A549 (cell line): Measurements from ENCODE around the gene PTPRF.

Source experiments
- CTCF ChIP-seq: fragments of >200 bp; sonication (Bioruptor Twin); formaldehyde crosslinking; IDR thresholded peaks from 3 replicates; pipeline ENCODE4 v1.5.1; 2016
- EHMT2 ChIP-seq: fragments of 200-600 bp; sonication (generic); IDR thresholded peaks from 2 replicates; pipeline ENCODE4 v1.6.1; 2016; ENCODE audit warnings: antibody characterized with exemption, low read depth, mild to moderate bottlenecking, moderate library complexity
- HOXA7 ChIP-seq: fragments of 250-450 bp; sonication (Bioruptor Pico); IDR thresholded peaks from 2 replicates; pipeline ENCODE4 v1.5.0; 2020; ENCODE audit warnings: mild to moderate bottlenecking, moderate library complexity
- KDM1A ChIP-seq: fragments of 200-600 bp; sonication (generic); IDR thresholded peaks from 2 replicates; pipeline ENCODE4 v1.6.1; 2016; ENCODE audit warnings: low read depth, mild to moderate bottlenecking
- MAFK ChIP-seq: fragments of 450-650 bp; IDR thresholded peaks from 2 replicates; pipeline ENCODE4 v1.6.1; 2014; ENCODE audit not compliant: partially characterized antibody
- PBX3 ChIP-seq: IDR thresholded peaks from 2 replicates; pipeline ENCODE4 v1.6.1; 2012
- POLR2AphosphoS2 ChIP-seq: conservative IDR thresholded peaks from 2 replicates; pipeline ENCODE4 v1.6.1; 2012; ENCODE audit warnings: low read length, improper control_type of control experiment, inconsistent platforms
- RCOR1 ChIP-seq: fragments of 150-350 bp; IDR thresholded peaks from 2 replicates; pipeline ENCODE4 v1.6.1; 2014; ENCODE audit warnings: antibody characterized with exemption, low read length, low read depth
- REST ChIP-seq: fragments of 200-600 bp; sonication (generic); IDR thresholded peaks from 2 replicates; pipeline ENCODE4 v1.6.1; 2016; ENCODE audit warnings: antibody characterized with exemption, mild to moderate bottlenecking, moderate library complexity
- USF2 ChIP-seq: fragments of 450-650 bp; IDR thresholded peaks from 2 replicates; pipeline ENCODE4 v1.6.1; 2014; ENCODE audit warnings: antibody characterized with exemption

- TF ChIP-seq USF2 (no peak), CTCF (no peak), RCOR1 (no peak), HOXA7 (no peak), PBX3 (no peak), KDM1A (no peak), MAFK (no peak), POLR2AphosphoS2 (no peak), EHMT2 (no peak), REST (no peak)
Measured at GRCh38 chr1:43559714-43560113, 29.0 kb downstream of the PTPRF start.
